ENCODE measurements around the gene DLG2.

- TF ChIP-seq POLR2A (IDR thresholded peaks at IDR 0.05; ENCODE audit: low read depth, low read length), result no peak
- TF ChIP-seq, protein P1, sequence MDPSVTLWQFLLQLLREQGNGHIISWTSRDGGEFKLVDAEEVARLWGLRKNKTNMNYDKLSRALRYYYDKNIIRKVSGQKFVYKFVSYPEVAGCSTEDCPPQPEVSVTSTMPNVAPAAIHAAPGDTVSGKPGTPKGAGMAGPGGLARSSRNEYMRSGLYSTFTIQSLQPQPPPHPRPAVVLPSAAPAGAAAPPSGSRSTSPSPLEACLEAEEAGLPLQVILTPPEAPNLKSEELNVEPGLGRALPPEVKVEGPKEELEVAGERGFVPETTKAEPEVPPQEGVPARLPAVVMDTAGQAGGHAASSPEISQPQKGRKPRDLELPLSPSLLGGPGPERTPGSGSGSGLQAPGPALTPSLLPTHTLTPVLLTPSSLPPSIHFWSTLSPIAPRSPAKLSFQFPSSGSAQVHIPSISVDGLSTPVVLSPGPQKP (IDR thresholded peaks at IDR 0.05; ENCODE audit: borderline replicate concordance, low read depth, low read length), result no peak
- no peak for TF ChIP-seq CTCF (conservative IDR thresholded peaks at IDR 0.05; ENCODE audit: low read depth, low read length)
- no peak for TF ChIP-seq USF2 (IDR thresholded peaks at IDR 0.05; ENCODE audit: low read depth, low read length)
- TF ChIP-seq RFX5 (IDR thresholded peaks at IDR 0.05; ENCODE audit: low read depth, low read length), result no peak
These were observed 2083.3 kb downstream of the DLG2 start for GRCh38 chr11:83543706-83544439.

All from IMR-90 (cell line).